ENCODE results near the gene DENND6B.
"Not testable (repeated sequence)": the region's sequence is repeated elsewhere in the genome, so short reads cannot be mapped to it uniquely, and the experiment has no call there.

The DENND6B gene

DNA sequence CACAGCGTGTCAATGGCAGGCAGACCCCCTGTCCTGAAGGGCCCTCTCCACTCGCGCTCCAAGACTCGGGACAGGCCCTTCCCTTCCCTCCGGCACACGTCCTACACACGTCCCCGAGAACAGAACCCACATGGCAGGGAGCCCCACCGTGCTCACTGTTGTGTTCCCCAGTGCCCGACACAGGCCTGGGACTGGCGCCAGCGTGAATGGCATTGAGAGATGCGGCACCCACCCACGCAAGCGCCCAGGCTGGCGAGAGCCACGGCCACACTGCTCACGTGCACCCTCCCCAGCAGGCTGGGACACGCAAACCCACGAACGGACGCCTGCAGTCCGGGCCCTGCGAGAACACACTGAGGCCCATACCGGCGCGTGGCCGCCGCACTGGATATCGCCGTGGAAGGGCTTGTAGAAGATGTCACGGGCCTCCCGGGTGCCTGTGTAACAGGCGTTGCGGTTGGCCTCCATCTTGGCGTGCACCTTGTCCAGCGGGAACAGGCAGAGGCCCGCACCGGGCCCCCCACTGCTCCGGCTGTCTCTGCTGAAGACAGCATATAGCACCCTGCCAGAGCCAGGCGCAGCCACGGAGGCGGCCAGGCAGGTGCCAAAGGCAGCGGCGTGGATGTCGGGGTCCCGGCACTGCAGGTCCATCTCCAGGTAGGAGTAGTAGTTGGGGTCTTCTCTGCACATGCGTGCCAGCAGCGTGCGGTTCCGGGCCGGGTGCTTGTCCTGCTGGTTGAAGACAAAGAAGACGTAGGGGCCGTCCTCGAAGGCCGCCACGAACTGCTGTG lies 37.5 kb downstream of the DENND6B start:
- no peak for DNase-seq (ENCODE audit: low read depth)

DNA sequence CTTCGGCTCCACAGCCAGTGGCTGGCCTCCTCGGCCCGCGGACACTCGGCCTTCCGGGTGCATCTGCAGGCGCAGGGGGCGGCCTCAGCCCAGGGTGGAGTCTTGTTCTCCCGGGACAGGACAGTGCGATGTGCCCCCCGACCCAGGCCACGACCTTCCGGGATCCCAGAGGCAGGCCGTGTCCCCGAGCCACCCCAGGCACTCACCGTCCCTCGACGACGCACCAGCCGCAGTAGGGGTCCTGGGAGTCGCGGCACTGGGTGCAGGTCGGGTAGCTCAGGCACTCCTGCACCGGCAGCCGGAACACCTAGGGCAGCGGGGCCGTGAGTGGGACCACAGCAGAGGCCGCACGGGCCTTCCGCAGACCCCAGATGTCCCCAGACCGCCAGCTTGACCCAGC lies 39.1 kb downstream of the DENND6B start:
- DNase-seq (ENCODE audit: low read depth), result no peak

DNA sequence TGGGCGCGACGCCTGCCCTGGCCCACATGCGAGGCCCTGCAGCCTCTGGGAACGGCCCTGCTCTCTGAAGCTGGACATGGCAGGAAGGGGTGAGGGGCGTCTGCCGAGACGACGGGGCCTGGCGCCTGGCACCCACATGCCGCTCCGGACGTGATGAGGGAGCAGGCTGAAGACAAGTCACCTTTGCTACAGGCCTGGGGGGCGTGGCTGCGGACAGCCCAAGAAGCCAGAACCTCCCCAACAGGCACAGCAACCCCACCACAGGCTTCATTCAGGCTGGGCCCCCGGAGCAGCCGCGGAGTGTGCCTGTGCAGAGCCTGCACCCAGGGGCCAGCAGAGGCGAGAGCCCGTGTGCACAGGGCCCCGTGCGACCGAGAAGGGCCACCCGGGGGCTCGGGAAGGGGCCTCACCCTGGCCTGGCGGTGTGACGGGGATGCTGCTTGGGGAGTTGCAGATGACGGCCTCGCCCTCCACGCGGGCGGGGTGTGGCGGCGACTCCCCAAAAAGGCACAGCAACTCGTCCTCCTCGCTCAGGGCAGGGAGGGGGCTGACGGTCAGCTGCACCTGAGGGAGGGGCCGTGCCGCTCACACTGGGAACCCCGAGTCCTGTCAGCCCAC lies 40.0 kb downstream of the DENND6B start:
- no peak for DNase-seq (ENCODE audit: low read depth)

GRCh38 chr22:50286275-50286674 lies 40.5 kb downstream of the DENND6B start:
- no peak for DNase-seq (ENCODE audit: low read depth)

DNA sequence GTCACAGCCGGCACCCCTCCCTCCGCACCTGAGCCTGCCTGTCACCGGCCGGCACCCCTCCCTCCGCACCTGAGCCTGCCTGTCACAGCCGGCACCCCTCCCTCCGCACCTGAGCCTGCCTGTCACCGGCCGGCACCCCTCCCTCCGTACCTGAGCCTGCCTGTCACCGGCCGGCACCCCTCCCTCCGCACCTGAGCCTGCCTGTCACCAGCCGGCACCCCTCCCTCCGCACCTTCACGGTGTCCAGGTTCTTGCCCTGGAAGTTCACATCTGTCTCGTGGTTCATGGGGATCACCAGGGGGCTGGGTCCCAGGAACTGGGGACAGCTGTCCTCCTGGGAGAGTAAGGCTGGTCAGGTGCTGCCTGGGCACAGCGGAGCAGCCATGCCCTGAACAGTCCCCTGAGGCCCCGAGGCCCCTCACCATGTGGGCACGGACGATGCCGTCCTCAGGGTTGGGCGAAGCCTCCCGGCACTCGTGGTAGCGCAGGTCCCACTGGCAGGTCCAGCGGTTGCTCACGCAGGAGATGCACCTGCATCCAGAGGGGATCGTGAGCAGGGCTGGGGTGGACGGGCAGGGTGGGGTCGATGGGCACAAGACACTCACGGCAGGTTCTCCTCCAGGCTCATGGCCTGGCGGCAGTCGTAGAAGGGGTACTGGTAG lies 41.1 kb downstream of the DENND6B start:
- DNase-seq (ENCODE audit: low read depth), result no peak

- no peak for DNase-seq (ENCODE audit: low read depth)
These were observed 42.3 kb downstream of the DENND6B start for GRCh38 chr22:50284479-50284878.

DNA sequence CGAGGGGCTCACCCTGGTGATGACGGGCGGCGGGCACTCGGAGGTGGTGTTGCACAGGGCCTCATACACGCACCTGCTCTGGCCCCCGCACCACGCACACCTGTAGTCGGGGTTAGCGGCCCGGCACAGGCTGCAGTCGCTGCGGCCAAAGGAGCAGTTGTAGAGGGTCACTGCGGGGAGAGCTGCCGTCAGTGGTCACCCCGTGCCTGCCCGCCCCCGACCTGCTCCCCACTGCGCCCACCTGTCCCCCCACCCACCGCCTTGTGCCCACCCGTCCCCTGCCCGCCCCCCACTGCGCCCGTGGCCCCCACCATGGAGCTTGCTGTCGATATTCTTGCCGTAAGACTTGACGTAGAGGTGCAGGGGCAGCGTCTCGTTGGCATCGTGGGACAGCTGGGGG lies 43.0 kb downstream of the DENND6B start:
- DNase-seq (ENCODE audit: low read depth), result no peak

- no peak for DNase-seq (ENCODE audit: low read depth)
These were observed 44.3 kb downstream of the DENND6B start for GRCh38 chr22:50282361-50283155.

DNA sequence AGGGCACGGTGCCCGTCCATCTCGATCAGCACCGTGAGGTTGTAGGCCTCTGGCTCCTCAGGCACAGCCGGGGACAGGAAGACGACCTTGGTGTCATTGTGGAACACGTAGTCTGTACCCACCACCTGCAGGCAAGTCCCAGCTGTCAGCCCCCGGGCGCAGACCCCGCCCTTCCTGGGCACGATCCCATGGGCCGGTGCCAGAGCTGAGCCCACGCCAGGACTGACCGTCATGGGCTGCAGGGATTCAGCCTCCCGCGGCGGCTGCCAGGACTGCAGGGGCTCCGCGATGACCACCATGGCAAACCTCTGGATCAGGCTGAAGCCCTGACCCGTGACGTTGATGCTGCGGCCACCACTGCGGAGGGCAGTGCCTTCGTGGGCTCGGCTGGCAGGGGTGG lies 44.9 kb downstream of the DENND6B start:
- DNase-seq (ENCODE audit: low read depth), result no peak

GRCh38 chr22:50281384-50281760 lies 45.4 kb downstream of the DENND6B start:
- DNase-seq (ENCODE audit: low read depth), result no peak

GRCh38 chr22:50280708-50281383 lies 46.0 kb downstream of the DENND6B start:
- DNase-seq (ENCODE audit: low read depth), result no peak

DNA sequence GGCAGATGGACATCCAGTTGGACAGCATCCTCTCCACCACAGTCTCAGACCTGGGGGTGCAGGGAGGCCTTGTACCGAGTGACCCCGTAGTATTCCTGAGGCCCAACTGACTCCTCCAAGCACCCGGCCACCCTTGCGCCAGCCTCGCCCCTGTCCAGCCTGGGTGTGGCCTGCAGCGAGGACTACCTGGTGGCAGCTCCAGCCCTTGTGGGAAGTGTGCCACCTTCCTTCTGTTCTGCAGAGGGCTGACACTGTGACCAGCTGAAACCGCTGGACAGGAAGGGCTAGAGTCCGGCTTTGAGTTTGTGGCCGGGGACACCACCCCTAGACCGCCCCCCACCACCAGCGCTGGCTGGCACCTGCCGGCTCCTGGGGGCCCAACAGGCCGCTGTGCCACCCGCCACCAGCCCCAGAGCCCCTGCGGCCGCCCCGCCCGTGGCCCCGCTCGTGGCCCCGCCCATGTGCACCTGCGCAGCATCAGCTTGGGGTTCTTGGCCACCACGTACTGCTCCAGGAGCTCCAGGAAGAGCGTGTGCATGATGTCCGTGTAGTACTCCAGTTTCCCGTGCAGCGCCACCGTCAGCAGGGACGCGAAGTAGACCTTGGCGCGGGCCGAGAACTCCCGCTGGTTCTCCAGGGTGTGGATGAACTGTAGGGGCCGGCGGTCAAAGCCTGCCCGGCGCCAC lies 46.6 kb downstream of the DENND6B start:
- DNase-seq (ENCODE audit: low read depth), result no peak

GRCh38 chr22:50278956-50279619 lies 47.7 kb downstream of the DENND6B start:
- no peak for DNase-seq (ENCODE audit: low read depth)

DNA sequence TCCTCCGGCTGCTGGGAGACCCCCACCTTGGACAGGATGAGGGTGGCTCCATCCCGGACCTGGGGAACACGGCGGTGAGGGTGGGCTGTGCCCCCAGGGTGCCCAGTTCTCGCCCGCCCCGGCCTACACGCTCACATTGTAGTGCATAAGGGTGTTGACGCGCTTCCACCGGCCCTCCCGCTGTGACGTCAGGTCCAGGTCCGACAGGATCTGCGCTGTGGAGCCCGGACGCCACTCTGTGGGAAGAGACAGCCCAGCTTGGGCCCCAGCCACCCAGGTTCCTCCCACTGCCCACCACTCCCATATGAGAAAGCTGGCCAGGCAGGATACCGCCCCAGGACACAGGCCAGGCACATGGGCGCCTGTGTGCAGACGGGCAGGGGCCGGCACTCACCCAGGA lies 48.4 kb downstream of the DENND6B start:
- no peak for DNase-seq (ENCODE audit: low read depth)

- DNase-seq (ENCODE audit: low read depth), result no peak
These were observed 49.1 kb downstream of the DENND6B start for GRCh38 chr22:50277761-50278160.

GRCh38 chr22:50276143-50276542 lies 50.7 kb downstream of the DENND6B start:
- no peak for DNase-seq (ENCODE audit: low read depth)

GRCh38 chr22:50275181-50276055 lies 51.4 kb downstream of the DENND6B start:
- DNase-seq (ENCODE audit: low read depth), result no peak

DNA sequence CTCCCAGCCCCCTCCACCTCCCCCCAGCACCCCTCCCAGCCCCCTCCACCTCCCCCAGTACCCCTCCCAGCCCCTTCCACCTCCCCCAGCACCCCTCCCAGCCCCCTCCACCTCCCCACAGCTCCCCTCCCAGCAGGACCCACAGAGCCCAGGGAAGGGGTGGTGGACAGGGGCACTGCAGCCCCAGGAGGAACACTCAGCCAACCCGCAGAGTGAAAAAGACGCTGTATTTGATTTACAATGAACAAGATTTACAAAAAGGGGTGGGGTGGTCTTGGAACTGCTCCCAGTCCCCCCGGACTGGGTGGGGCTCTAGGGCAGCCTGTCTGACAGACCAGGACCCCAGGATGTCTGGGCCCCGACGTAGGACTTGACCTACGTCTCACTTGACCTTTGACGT lies 52.0 kb downstream of the DENND6B start:
- DNase-seq (ENCODE audit: low read depth), result no peak

- DNase-seq (ENCODE audit: low read depth), result no peak
These were observed 52.5 kb downstream of the DENND6B start for GRCh38 chr22:50274311-50274710.

- not testable (repeated sequence) for DNase-seq (ENCODE audit: low read depth)
These were observed 53.0 kb downstream of the DENND6B start for GRCh38 chr22:50273781-50274180.
